HG03378 (cell line): ENCODE data around the gene CHMP5.

Experiments
- ATAC-seq: cut with Tn5 transposase; IDR thresholded peaks from one replicate; pipeline ENCODE4 v1.9.1; 2021; ENCODE audit warnings: mild to moderate bottlenecking, moderate library complexity; ENCODE audit not compliant: unreplicated experiment

CHMP5 gene

GRCh38 chr9:33242609-33243134 is 22.2 kb upstream of the CHMP5 start:
- ATAC-seq = no peak

GRCh38 chr9:33244137-33244784 is 20.6 kb upstream of the CHMP5 start:
- ATAC-seq = no peak

GRCh38 chr9:33245341-33245740 is 19.5 kb upstream of the CHMP5 start:
- ATAC-seq = no peak

DNA sequence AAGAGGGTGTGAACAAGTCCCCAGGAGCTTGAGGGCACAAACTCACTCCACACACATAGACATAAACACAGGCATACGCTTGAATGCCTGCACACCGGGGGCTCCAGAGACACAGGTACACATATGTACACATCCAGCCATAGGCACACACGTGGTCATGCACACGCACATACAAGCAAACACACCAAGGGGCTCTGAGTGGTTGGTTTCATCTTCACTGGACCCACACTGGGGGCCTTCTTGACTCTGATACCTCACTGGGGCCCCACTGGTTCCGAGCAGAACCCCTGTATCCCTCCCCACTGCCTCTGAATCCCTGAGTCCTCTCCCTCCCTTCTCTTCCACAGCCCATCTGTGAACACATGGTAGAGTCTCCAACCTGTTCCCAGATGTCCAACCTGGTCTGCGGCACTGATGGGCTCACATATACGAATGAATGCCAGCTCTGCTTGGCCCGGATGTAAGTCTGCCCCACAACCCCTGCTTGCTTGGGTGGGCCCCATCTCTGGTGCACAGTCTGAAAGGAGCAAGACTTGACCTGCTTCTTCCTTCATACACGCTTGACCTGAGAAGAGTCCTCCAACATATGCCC is 18.5 kb upstream of the CHMP5 start:
- no peak for ATAC-seq

DNA sequence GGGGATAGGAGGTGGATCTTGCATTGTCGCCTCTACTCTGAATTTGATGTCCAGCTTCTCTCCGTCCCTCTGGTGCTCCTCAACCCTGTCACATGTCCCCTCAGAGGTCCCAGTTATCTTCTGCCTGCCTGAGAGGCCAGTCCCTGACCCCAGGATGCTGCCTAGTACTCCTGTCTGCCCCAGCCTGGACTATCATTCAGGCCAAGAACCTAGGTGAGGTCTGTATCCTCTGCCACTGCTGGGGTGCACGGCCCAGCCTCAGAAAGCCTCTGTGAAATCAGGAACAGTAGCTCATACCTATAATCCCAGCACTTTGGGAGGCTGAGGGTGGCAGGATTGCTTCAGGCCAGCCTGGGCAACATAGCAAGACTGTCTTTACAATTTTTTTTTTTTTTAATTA is 16.2 kb upstream of the CHMP5 start:
- ATAC-seq = no peak

- peak; percentile 58 for ATAC-seq
These were observed 15.7 kb upstream of the CHMP5 start for GRCh38 chr9:33249087-33249658.

GRCh38 chr9:33249983-33250382 is 14.9 kb upstream of the CHMP5 start:
- ATAC-seq = no peak

GRCh38 chr9:33250458-33250995 is 14.3 kb upstream of the CHMP5 start:
- ATAC-seq = no peak

DNA sequence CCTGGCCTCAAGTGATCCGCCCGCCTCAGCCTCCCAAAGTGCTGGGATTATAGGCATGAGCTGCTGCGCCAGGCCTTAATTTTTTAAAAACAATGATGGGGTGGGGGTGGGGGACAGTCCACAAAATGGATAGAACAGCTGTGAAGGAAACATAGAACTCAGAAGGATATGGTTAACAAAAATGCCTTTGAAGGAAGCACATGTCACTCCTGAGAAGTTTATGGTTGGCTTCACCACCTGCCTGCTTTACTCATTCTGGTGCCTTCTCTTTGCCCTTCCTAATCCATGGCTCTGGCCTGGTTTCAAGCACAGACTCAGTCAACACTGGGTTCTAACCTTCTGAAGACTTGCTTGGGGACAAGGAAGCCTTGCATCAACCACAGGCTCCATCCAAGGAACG is 10.6 kb upstream of the CHMP5 start:
- ATAC-seq = no peak

GRCh38 chr9:33255014-33255413 is 9.8 kb upstream of the CHMP5 start:
- no peak for ATAC-seq

DNA sequence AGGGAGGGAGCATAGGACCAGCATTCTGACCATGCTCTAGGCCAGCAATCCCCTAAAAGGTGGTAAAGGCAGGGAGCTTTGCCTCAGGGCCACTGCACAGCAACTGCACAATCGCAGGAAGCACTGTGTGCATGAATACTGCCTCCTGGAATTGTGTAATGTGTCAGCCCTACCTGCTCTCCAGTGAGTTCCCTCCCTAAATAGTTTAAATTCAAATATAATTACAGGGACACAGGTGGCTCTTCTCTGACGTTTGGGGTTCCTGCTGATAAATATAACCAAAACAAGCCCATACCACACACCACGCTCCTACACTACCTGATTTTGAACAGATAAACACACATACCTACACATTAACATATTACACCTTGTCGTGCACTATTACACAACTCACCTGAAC is 9.4 kb upstream of the CHMP5 start:
- no peak for ATAC-seq

- no peak for ATAC-seq
These were observed 8.6 kb upstream of the CHMP5 start for GRCh38 chr9:33256236-33256635.

- no peak for ATAC-seq
These were observed 7.6 kb upstream of the CHMP5 start for GRCh38 chr9:33257276-33257675.

GRCh38 chr9:33260372-33260771 is 4.5 kb upstream of the CHMP5 start:
- ATAC-seq = no peak

DNA sequence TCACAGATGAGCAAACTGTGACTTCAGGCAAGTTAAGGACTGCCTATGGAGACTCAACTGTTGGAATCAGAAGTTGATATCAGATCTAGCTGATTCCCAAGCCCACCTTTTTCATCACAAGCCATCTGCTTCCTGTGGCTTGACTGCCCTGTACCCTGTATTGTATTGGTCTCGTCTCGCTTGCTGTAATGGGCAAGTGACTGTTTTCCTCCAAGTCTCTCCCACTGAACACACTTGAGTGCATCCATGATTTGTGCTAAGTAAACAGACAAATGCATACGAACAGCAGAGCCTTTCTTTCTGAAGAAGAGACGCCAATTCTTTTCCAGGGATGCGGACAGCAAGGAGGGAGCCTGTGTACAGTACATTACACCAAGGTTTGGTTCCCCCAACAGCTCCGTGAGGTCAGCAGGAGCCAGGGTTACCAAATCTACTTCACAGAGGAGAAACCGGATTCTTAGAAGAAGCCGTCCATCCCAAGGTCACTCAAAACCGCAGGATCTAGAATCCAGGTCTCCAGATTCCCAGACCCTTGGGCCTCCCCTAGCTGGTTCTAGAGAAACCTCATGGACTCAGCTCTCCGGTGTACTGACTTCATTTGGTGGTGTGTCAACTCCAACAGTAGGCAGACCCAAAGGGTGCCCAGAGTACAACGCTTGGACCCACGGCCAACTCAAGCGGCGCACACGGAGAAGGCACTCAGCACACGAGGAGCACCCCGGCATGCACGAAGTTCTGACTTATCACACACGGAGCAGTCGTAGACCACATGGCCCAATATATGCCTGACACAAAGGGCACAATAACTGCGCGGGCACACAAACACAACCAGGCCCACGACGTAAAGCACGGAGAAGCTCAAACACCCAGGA is 1.5 kb upstream of the CHMP5 start:
- ATAC-seq = peak; percentile 6

- peak; percentile 21 for ATAC-seq
These were observed 811 bp upstream of the CHMP5 start for GRCh38 chr9:33264003-33264472.

GRCh38 chr9:33265211-33265865 is 489 bp downstream of the CHMP5 start:
- no peak for ATAC-seq

DNA sequence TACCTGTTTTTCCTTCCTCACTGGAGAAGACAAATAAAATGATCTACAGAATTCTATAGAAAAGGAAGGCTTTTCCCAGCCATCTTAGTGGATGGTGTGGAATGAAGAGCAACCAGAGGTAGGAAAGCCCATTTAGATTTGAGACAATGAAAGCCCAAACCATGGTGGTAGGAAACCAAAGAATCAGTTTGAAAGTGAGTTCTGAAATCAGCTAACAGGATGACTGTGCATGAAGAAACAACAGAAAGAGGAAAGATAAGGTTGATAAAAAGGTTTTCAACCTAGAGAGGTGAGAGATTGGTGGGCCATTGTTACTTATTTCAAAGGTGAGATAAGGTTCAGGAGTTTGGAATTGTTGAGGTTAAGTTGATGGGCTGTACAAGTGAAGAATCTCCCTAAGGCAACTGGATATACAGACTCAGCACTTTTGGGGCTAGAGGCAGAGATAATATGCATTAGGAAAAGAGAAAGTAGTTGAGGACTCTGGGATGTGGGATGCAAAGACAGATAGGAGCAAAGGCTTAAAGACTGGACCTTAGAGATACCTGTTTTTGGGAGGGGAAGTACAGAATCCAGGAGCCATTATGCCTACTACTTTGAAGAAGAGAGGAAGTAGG is 2.4 kb downstream of the CHMP5 start:
- no peak for ATAC-seq

GRCh38 chr9:33270146-33270545 is 5.3 kb downstream of the CHMP5 start:
- ATAC-seq = no peak

- ATAC-seq = no peak
These were observed 7.2 kb downstream of the CHMP5 start for GRCh38 chr9:33272061-33272460.
